NCI-H1694 (cell line): ENCODE results near the gene ACO2.

Source experiments
- DNase-seq: peaks from one replicate; lab custom pipeline; 2025; lab: John Stamatoyannopoulos, UW

The ACO2 gene

DNA sequence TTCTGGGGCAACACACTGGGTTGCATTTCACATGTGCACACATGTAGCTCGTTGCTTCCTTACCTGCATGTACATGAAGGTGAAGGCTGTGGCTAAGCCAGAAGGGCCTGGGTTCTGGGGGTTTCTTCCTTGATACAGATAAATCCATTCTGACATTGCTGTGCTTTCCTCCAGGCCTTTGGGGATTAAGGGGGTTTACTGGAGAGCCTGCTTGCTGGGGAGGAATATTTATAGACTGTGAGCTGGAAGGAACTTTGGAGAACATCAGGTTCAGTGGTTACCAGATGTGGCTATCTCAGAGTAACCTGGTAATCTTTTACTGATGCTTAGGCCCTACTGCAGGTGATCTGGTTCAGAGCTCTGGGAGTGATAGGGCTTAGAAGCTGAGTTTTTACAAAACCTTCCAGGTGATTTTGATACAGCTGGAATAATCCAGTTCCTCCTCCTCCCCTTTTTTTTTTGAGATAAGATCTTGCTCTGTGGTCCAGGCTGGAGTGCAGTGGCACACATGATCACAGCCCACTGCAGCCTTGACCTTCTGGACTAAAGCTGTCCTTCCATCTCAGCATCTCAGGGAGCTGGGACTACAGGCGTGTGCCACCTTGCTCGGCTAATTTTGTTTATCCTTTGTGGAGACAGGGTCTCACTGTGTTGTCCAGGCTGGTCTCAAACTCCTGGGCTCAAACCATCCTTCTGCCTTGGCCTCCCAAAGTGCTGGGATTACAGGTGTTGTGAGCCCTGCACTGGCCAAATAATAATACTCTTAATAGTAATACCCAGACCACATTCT is 19.9 kb downstream of the ACO2 start:
- DNase-seq: no peak

DNA sequence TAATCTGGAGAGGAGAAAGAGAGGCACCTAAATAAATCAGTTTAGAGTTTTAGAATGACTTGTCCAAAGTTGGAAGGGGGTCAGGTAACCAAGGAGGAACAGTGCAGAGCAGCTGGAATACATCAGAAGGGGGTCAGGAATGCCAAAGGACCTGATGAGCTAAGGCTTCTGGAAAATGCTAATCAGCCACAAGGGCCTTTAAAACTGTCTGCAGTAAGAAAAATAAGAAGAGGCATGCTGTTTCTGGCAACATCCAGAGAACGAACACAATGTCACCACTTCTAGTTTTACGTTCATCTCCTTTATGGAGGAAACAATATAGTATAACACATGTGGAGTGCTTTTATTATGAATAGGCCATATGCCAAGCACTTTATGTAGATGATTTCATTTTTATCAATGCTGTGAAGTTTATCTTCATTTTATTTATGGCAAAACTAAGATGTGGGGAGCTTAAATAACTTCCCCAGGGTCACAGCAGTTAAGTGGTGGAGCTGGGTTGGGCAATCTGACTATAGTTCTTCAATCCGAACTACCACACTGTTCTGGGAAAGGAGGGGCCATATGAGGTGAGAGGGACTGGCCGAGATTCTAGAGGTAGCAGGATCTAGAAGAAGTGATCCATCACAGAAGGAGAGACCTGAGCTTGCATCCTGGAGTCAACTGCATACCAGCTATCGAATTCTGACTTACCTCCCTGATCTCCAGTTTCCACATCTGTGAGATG is 22.6 kb downstream of the ACO2 start:
- DNase-seq: no peak

DNA sequence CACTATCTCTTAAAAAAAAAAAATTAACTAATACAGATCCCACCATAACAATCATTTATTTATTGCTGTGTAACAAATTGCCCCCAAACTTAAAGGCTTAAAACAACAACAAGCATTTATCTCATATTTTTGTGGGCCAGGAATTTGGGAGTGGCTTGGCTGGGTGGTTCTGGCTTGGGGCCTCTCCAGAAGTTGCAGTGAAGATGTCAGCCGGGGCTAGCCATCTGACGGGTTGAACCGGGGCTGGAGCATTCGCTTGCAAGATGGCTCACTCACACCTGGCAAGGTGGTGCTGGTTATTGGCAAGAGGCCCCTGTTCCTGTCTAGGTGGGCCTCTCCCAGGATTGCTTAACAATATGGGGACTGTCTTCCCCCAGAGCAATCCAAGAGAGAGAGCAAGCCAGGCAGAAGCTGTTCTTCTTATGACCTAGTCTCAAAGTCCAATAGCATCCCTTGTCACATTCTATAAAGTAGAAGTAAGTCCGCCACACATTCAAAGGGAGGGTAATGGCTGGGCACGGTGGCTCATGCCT is 29.5 kb downstream of the ACO2 start:
- no peak for DNase-seq

DNA sequence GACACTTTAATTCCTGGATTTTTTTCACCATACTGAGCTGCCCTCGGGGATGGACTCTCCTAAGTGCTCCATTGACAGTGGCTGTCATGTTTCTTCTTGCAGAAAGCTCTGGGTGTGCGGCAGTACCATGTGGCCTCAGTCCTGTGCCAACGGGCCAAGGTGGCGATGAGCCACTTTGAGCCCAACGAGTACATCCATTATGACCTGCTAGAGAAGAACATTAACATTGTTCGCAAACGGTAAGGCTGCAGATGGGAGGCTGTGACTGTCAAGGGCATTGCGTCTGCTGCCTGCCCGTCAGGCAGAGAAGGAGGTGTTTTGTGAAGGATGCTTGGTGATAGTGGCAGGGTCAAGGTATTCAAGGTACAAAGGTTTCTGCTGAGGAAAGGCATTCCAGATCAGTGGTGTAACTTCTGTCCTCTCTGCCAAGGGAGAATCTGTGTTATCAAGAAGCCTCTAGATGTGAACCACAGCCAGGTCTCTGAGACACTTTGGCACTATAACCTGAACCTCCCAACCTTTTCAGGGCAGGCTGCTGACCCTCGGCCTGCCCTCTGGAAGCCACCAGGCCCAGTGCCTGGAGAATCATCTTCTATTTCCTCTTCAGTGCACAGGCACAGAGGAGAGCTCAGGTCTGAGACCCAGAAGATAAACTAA is 30.8 kb downstream of the ACO2 start:
- DNase-seq: no peak

DNA sequence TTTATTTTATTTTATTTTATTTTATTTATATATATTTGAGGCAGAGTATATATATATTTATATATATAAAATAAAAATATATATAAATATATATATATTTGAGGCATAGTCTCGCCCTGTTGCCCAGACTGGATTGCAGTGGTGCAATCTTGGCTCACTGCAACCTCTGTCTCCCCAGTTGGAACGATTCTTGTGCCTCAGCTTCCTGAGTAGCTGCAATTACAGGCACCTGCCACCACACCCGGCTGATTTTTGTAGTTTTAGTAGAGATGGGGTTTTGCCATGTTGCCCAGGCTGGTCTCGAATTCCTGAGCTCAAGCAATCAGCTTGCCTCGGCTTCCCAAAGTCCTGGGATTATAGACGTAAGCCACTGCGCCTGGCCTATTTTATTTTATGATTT is 31.4 kb downstream of the ACO2 start:
- no peak for DNase-seq

DNA sequence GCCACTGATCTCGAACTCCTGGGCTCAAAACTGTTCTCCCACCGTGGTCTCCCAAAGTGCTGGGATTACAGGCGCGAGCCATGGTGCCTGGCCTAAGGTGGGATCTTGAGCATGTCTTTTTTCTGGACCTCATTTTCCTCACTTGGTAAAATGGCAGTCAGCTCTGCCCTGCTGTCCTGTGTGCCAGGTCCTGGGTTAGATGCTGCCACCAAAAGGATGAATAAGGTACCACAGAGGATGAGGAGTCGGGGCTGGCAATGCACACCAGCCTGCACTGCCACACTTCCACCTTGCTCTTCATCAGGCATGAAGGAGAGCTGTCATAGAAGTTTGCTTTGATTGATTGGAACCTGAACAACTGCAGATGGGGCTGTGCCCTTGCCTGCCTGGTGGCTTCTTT is 32.3 kb downstream of the ACO2 start:
- peak; percentile 13 for DNase-seq

DNA sequence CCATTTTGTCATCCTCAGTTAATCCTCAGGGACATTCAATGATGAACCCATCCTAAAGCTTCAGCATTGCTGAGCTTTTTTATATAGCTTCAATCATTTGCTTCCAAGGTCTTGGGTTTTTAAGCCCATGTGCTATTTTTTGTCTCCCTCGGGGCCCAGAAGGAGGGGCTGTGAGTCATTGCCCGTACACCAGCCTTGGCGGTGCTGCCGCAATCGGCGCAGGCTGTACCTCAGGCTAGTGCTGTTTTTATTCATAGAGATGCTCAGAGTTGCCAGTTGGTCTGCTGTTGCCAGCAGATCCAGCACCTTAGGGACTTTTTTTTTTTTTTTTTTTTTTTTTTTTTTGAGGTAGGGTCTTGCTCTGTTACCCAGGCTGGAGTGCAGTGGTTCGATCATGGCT is 35.5 kb downstream of the ACO2 start:
- DNase-seq: no peak

DNA sequence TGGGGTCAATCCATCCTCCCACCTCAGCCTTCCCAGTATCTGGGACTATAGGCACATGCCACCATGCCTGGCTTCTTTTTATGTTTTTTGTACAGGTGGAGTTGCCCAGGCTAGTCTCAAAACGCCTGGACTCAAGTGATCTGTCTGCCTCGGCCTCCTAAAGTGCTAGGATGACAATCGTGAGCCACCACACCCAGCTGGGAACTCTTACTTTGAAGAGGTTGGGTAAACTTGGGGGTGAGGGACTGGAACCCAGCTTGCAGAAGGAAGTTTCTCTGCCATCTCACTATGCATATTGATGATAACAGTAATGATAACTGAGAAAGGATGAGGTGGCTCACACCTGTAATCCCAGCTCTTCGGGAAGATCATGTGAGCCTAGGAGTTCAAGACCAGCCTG is 35.9 kb downstream of the ACO2 start:
- DNase-seq: no peak

DNA sequence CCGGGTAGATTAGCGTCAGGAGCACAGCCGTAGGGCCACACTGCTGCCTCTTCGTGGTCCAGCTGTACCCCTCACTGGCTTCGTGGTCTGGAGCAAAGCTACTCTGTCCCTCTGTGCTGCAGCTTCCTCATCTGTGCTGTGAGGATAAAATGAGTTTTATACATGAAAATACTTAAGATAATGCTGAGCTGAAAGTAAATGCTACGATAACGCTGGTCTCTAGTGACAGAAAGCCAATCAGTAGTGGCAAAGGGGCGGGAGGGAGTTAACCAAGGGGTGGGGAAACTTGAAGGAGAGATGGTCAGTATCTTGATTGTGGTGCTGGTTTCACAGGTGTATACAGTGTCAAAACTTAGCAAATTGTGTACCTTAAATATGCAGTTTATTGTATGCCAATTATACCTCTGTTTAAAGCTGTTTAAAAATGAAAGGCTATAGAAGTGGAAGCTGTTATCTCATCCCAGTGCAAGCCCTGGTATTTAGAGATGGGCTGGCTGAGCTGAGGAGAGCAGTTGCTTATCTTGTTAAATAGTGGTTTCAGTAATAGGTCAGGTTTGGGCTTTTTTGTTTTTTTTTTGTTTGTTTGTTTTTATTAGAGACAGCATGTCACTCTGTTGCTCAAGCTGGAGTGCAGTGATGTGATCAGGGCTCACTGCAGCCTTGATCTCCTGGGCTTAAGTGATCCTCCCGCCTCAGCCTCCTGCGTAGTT is 36.7 kb downstream of the ACO2 start:
- DNase-seq: no peak

DNA sequence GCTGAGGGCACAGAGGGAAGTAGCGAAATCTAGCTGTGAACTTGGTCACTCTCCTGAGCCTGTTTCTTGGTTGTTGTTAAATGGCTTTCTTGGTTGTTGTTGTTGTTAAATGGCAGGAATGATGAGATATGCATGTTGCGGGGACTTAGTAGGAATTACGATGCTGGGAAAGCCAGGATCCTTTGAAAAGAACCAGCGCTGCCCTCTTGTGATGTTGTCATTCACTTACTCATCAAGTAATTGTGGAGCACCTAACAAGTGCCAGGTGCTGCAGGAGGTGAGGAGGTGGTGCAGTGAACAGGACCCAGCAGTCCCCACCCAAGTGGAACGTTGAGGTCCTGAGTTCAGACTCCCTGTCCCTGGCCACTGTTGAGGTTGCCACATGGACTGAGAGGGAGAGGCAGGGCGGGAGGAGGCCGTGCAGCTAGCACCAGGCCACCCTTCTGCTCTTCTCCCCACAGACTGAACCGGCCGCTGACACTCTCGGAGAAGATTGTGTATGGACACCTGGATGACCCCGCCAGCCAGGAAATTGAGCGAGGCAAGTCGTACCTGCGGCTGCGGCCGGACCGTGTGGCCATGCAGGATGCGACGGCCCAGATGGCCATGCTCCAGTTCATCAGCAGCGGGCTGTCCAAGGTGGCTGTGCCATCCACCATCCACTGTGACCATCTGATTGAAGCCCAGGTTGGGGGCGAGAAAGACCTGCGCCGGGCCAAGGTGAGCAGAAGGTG is 38.6 kb downstream of the ACO2 start:
- DNase-seq: no peak

DNA sequence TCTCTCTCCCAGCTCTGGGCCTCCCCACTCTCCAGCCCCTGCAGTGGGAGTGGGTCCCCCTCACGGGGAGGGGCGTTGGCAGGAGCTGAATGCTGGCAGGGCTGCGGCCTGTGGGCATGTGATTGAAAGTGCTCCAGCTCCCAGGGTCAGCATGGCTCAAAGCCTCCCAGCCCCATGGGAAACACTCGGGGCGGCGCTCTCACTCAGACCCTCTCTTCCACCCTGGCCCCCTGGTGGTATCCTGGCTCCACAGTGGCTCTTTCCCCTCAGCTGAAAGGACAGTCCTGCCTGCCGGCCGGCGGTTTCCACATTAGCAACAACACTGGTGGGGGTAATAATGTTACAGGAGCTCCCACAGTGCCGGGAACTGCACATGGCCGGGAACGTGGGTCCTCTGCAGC is 39.9 kb downstream of the ACO2 start:
- no peak for DNase-seq

DNA sequence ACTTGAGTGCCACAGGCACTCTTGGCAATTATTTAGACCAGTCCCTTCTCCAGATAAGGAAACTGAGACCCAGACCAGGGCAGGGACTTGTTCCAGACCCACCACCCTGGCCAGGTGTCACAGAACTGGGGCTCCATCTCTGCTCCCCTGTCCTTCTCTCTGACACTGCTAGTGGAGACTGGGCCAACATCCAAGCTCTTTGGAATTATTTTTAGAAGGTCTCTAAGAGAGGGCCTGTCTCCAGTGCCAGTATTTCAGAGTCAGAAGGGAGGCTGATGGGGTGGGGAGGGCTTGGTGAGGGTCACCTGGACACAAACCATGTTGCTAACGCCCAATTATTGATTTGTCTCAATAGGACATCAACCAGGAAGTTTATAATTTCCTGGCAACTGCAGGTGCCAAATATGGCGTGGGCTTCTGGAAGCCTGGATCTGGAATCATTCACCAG is 42.6 kb downstream of the ACO2 start:
- no peak for DNase-seq

DNA sequence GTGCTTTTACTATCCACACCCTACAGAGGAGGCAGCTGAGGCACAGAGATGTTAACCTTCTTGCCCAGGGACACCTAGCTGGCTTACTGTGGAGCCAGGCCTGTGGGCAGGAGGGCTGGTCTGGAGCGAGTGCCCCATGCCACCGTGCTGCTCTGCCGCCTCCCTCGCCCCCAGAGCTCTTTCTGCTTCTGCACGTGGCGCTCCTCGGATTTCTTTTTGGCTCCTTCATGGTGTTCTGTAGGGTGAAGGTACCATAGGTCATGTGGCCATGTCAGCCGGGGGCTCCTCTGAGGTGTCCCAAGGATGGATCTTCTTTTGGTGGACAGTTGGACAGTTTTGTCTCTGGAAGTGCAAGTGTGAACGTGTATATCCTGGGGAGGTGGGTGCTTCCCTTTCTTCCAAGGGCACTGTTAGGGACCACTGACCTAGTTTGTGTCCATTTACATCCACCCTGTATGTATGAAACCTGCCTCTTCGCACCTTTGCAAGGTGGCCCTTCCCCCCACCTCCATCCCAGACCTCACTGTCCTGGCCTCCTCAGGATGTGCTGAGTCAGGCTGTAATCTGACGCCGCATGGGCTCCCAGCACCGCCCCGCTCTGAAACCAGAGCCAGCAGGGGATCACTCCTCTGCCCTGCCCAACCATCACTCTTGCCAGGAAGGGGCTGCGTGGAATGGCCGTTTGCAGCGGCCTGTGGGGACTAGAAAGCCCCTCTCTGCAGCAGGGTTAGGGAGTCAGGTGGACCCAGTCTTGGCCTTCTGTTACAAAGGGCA is 43.7 kb downstream of the ACO2 start:
- no peak for DNase-seq

DNA sequence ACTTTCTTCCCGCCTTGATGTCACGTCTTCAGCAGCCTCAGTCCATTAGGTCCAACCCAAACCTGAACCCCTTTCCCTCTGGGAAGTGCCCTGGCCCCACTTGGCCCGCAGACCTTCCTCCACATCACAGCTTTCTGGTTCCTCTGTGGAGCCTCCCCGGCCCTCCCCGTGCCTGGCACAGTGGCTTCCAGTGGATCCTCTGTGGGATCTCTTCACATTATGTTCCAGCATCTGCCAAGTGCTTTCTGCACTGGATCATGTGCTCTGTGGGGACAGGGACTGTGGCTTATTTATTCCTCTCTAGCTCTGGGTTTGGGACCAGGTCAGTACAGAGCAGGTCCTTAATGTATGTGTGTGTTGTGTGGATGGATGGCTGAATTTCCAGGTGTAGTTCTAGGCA is 44.5 kb downstream of the ACO2 start:
- no peak for DNase-seq

DNA sequence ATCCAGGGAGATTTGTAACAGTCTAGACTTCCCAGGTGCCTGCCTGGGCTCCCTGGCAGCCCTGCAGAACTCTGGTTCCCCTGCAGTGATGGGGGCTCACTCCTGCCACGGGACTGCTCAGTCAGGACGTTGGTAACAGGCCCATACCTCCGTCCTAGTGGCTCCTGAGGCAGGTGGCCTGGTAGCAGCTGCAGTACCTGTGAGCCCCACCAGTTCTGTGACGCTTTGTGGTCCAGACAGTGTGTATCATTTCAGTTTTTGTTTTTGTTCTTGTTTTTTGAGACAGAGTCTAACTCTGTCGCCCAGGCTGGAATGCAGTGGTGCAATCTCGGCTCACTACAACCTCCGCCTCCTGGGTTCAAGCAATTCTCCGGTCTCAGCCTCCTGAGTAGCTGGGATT is 47.5 kb downstream of the ACO2 start:
- DNase-seq: no peak

DNA sequence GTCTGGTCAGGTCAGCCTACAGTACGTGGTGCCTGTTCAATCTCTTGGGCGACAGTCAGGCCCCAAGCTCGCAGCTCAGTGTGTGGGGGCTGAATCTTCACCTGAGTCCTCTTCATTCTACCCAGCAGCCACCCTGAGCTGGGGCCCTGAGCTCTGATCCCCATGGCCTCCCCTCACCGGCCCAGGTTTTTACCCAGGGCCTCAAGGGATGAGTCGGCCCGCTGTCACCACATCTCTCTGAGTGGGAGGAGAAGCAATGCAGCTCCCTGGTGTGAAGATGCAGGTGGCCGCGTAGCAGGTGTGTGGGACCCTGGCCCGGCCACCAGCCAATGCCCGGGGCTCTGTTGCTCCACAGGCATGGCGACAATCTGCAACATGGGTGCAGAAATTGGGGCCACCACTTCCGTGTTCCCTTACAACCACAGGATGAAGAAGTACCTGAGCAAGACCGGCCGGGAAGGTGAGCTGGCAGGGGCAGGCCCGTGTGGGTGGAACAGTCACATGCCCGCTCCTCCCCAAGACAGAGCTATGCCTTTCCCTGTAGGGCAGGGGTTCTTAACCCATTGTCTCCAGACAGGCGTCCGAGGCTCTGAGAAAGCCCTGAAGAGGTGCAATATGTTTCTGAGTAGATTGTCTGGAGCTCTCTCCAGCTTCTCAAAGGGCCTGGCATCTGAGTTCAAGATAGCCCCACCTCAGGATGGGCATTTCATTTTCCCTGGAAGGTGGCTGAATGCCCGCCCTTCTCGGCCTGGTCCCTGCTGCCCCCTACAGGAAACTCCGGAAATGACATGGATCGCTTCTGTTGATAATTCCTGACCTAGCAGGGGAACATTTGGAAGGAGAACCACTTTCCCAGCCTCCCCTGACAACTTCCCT is 48.5 kb downstream of the ACO2 start:
- DNase-seq: peak; percentile 77

DNA sequence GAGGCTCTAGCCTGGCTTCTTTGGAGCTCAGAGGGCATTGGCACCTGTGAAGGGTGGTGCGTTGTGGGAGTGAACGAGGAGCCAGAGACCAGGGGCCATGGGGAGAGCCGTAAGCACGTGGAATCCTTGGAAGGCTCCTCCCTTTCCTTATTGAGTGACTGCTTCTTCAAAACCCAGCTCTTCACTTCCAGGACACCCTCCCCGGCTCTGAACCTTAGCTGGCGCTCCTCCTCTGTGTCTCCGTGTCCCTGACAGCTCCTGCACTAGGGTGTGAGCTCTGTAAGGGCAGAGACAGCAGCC is 49.1 kb downstream of the ACO2 start:
- DNase-seq: no peak

DNA sequence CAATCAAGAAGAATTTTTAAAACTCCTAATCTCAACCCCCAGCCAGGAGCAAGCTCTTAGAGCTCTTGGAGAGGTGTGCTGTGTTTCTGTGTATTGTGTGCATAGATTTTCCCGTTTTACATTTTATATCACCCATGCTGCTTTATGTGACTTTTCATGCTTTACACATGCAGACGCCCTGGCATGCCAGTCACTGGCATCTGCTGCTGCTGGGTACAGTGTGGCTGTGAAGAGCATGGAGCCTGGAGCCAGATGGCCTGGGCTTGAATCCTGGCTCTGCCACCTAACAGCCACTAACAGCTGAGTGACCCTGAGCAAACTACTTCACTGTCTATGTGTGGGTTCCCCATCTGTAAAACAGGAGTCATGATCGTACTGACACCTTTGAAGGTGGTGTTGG is 52.2 kb downstream of the ACO2 start:
- DNase-seq: peak; percentile 89

DNA sequence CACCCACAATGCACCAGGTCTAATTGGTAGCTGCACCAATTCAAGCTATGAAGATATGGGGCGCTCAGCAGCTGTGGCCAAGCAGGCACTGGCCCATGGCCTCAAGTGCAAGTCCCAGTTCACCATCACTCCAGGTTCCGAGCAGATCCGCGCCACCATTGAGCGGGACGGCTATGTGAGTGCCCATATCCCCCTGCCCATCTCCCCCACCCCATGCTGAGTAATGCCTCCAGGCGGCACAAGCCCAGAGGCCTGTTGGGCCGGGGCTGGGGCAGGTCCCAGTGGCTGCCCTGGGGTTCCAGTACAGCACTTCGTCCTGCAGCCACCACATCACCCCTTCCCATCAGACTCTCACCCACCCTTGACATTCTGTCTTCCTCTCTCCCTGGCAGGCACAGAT is 53.9 kb downstream of the ACO2 start:
- no peak for DNase-seq
